SJSA1 (cell line): ENCODE data around the gene LLPH. TPM values are rescaled to one million over a fixed set of nuclear protein-coding genes. Genes with fewer than 3 reads are reported as not detected.

Source experiments
- DNase-seq, 2 experiments: peaks; one replicate each; pipeline ENCODE4 v3.0.0-alpha.2; 2015 to 2020; ENCODE audit warnings: low spot score in 2 of 2, low read depth in 1 of 2
- H3K27ac ChIP-seq: fragments of 250-450 bp; sonication (Bioruptor Pico); 2 replicates; pipeline ENCODE4 v1.5.1; 2020; ENCODE audit warnings: mild to moderate bottlenecking, moderate library complexity
- H3K27me3 ChIP-seq: fragments of 250-450 bp; sonication (Bioruptor Pico); replicated peaks from 2 replicates; pipeline ENCODE4 v1.5.1; 2020; ENCODE audit warnings: mild to moderate bottlenecking, moderate library complexity
- H3K36me3 ChIP-seq: fragments of 250-450 bp; sonication (Bioruptor Pico); 2 replicates; pipeline ENCODE4 v1.5.1; 2020; ENCODE audit warnings: mild to moderate bottlenecking
- H3K4me1 ChIP-seq: fragments of 250-450 bp; sonication (Bioruptor Pico); replicated peaks from 2 replicates; pipeline ENCODE4 v1.6.1; 2021; ENCODE audit warnings: mild to moderate bottlenecking
- H3K4me3 ChIP-seq: fragments of 250-450 bp; sonication (Bioruptor Pico); 2 replicates; pipeline ENCODE4 v1.5.1; 2020; ENCODE audit warnings: mild to moderate bottlenecking
- H3K9me3 ChIP-seq: fragments of 250-450 bp; sonication (Bioruptor Pico); replicated peaks from 2 replicates; pipeline ENCODE4 v1.5.1; 2020; ENCODE audit warnings: mild to moderate bottlenecking
- total RNA-seq: library from RNA; depleted of rRNA; stranded (reverse); fragments of >200 nt; shearing (Covaris generic); gene quantifications from 2 replicates; pipeline ENCODE4 v1.2.3, GENCODE V29; 2014

The LLPH gene
- total RNA-seq, 1 experiment from 2014 or later = 31.2 TPM

GRCh38 chr12:66103016-66103913, 27.3 kb downstream of the LLPH start:
- H3K27me3 ChIP-seq = no peaks in the 10 kb centered on the region
- no peak for DNase-seq
- H3K27ac ChIP-seq = no peak overlapping the region

GRCh38 chr12:66092559-66093269, 37.8 kb downstream of the LLPH start:
- Histone ChIP-seq H3K27me3 (no peaks in the 10 kb centered on the region), H3K4me1 (no peaks in the 10 kb centered on the region; the same call in 1 of the 2 replicates), H3K27ac (no peak overlapping the region), H3K4me3 (no peak overlapping the region), H3K9me3 (no peaks in the 10 kb centered on the region), H3K36me3 (no peaks in the 10 kb centered on the region)
- DNase-seq = no peak

More at GRCh38 chr12:66103016-66103913, 27.3 kb downstream of the LLPH start:
- Histone ChIP-seq H3K36me3 (no peaks in the 10 kb centered on the region), H3K4me3 (no peak overlapping the region), H3K9me3 (no peaks in the 10 kb centered on the region), H3K4me1 (peaks cover 4% of the 10 kb centered on the region; the same call in 1 of the 2 replicates)

GRCh38 chr12:66090157-66090556, 40.4 kb downstream of the LLPH start:
- Histone ChIP-seq H3K4me3 (no peak overlapping the region), H3K27ac (no peak overlapping the region), H3K36me3 (no peaks in the 10 kb centered on the region), H3K27me3 (no peaks in the 10 kb centered on the region), H3K4me1 (no peaks in the 10 kb centered on the region; the same call in 1 of the 2 replicates), H3K9me3 (no peaks in the 10 kb centered on the region)
- DNase-seq = no peak

GRCh38 chr12:66087365-66087943, 43.1 kb downstream of the LLPH start:
- no peaks in the 10 kb centered on the region for H3K4me1 ChIP-seq
- H3K36me3 ChIP-seq = no peaks in the 10 kb centered on the region
- DNase-seq = peak; percentile 60 to 63
- no peaks in the 10 kb centered on the region for H3K27me3 ChIP-seq
- no peak overlapping the region for H3K27ac ChIP-seq
- H3K9me3 ChIP-seq = no peaks in the 10 kb centered on the region
- no peak overlapping the region for H3K4me3 ChIP-seq

- Histone ChIP-seq H3K27ac (no peak overlapping the region), H3K36me3 (no peaks in the 10 kb centered on the region), H3K4me1 (no peaks in the 10 kb centered on the region), H3K9me3 (no peaks in the 10 kb centered on the region), H3K27me3 (no peaks in the 10 kb centered on the region), H3K4me3 (no peak overlapping the region)
- no peak for DNase-seq
Measured at GRCh38 chr12:66085998-66086397, 44.6 kb downstream of the LLPH start.

- no peak for DNase-seq
- H3K4me1 ChIP-seq = no peaks in the 10 kb centered on the region
- H3K9me3 ChIP-seq = no peaks in the 10 kb centered on the region
- no peak overlapping the region for H3K4me3 ChIP-seq
- no peaks in the 10 kb centered on the region for H3K27me3 ChIP-seq
- no peak overlapping the region for H3K27ac ChIP-seq
- H3K36me3 ChIP-seq = no peaks in the 10 kb centered on the region
Measured at GRCh38 chr12:66085213-66085612, 45.3 kb downstream of the LLPH start.

GRCh38 chr12:66083766-66084165, 46.8 kb downstream of the LLPH start:
- no peaks in the 10 kb centered on the region for H3K4me1 ChIP-seq
- H3K27me3 ChIP-seq = no peaks in the 10 kb centered on the region
- H3K27ac ChIP-seq = no peak overlapping the region
- no peak overlapping the region for H3K4me3 ChIP-seq
- no peak for DNase-seq
- H3K9me3 ChIP-seq = no peaks in the 10 kb centered on the region
- H3K36me3 ChIP-seq = no peaks in the 10 kb centered on the region

GRCh38 chr12:66082744-66083143, 47.8 kb downstream of the LLPH start:
- Histone ChIP-seq H3K9me3 (no peaks in the 10 kb centered on the region), H3K4me3 (no peak overlapping the region), H3K36me3 (no peaks in the 10 kb centered on the region), H3K27me3 (no peaks in the 10 kb centered on the region), H3K4me1 (no peaks in the 10 kb centered on the region), H3K27ac (no peak overlapping the region)
- no peak for DNase-seq

- no peaks in the 10 kb centered on the region for H3K4me1 ChIP-seq
- no peaks in the 10 kb centered on the region for H3K9me3 ChIP-seq
- no peak overlapping the region for H3K27ac ChIP-seq
- no peak for DNase-seq
- H3K27me3 ChIP-seq = no peaks in the 10 kb centered on the region
- H3K36me3 ChIP-seq = no peaks in the 10 kb centered on the region
- no peak overlapping the region for H3K4me3 ChIP-seq
Measured at GRCh38 chr12:66080791-66081190, 49.8 kb downstream of the LLPH start.

- no peak overlapping the region for H3K4me3 ChIP-seq
- no peaks in the 10 kb centered on the region for H3K27me3 ChIP-seq
- peaks cover 10% of the 10 kb centered on the region for H3K4me1 ChIP-seq
- H3K27ac ChIP-seq = no peak overlapping the region
- H3K36me3 ChIP-seq = no peaks in the 10 kb centered on the region
- no peaks in the 10 kb centered on the region for H3K9me3 ChIP-seq
- no peak for DNase-seq
Measured at GRCh38 chr12:66077542-66077941, 53.0 kb downstream of the LLPH start.

GRCh38 chr12:66074561-66074960, 56.0 kb downstream of the LLPH start:
- Histone ChIP-seq H3K4me1 (peaks cover 10% of the 10 kb centered on the region), H3K36me3 (no peaks in the 10 kb centered on the region), H3K9me3 (no peaks in the 10 kb centered on the region), H3K27me3 (no peaks in the 10 kb centered on the region), H3K27ac (no peak overlapping the region), H3K4me3 (no peak overlapping the region)
- peak in 1 of 2 experiments; percentile 63 for DNase-seq

- Histone ChIP-seq H3K36me3 (no peaks in the 10 kb centered on the region), H3K9me3 (no peaks in the 10 kb centered on the region), H3K4me3 (no peak overlapping the region), H3K4me1 (peaks cover 10% of the 10 kb centered on the region), H3K27ac (no peak overlapping the region), H3K27me3 (no peaks in the 10 kb centered on the region)
- DNase-seq = no peak
Measured at GRCh38 chr12:66072566-66072965, 58.0 kb downstream of the LLPH start.

GRCh38 chr12:66072135-66072534, 58.4 kb downstream of the LLPH start:
- H3K9me3 ChIP-seq = no peaks in the 10 kb centered on the region
- H3K4me1 ChIP-seq = peaks cover 11% of the 10 kb centered on the region
- DNase-seq = no peak
- H3K27ac ChIP-seq = no peak overlapping the region
- no peaks in the 10 kb centered on the region for H3K36me3 ChIP-seq
- H3K4me3 ChIP-seq = no peak overlapping the region
- H3K27me3 ChIP-seq = no peaks in the 10 kb centered on the region

GRCh38 chr12:66071549-66071948, 59.0 kb downstream of the LLPH start:
- Histone ChIP-seq H3K27me3 (no peaks in the 10 kb centered on the region), H3K9me3 (no peaks in the 10 kb centered on the region), H3K4me3 (no peak overlapping the region), H3K27ac (no peak overlapping the region), H3K4me1 (peaks cover 17% of the 10 kb centered on the region), H3K36me3 (no peaks in the 10 kb centered on the region)
- DNase-seq = no peak
